GM12878 (cell line): ENCODE results near the gene PAX4. TPM values are rescaled to one million over a fixed set of nuclear protein-coding genes. Genes with fewer than 3 reads are reported as not detected.

ENCODE experiments used
- ATAC-seq: fragments of 200-7000 bp; cut with Tn5 transposase; 3 replicates; pipeline ENCODE4 v1.9.1; 2020; ENCODE audit warnings: mild to moderate bottlenecking, moderate library complexity
- BruUV-seq: library from RNA; stranded (reverse); fragments of 400-500 nt; replicated peaks from 2 replicates; lab custom pipeline; 2021; lab: Mats Ljungman, UMichigan
- CTCF ChIA-PET: fragments of 300-600 bp; sonication (Branson Sonifier 250); formaldehyde crosslinking; extraction: SDS; loops from one replicate; lab custom pipeline; 2021; ENCODE audit warnings: inconsistent platforms; lab: Yijun Ruan, JAX
- POLR2A ChIA-PET: fragments of 350-600 bp; formaldehyde crosslinking; extraction: SDS; loops from one replicate; lab custom pipeline; 2021; ENCODE audit warnings: inconsistent platforms; lab: Charles Lee
- RAD21 ChIA-PET: fragments of 300-600 bp; sonication (Branson Sonifier 250); formaldehyde crosslinking; loops from one replicate; lab custom pipeline; 2023; ENCODE audit warnings: antibody characterized with exemption; ENCODE audit not compliant: unreplicated experiment; lab: Charles Lee
- SMC1A ChIA-PET: fragments of 300-600 bp; sonication (Branson Sonifier 250); formaldehyde crosslinking; loops from one replicate; lab custom pipeline; 2023; ENCODE audit not compliant: unreplicated experiment, uncharacterized antibody; lab: Charles Lee
- DNase-seq: peaks from one replicate; pipeline ENCODE4 v3.0.0-alpha.2; 2011; ENCODE audit warnings: low read depth, low spot score
- FAIRE-seq: peaks from 3 replicates; lab custom pipeline; 2011; peaks lifted over from hg19 to GRCh38; lab: Jason Lieb, UNC
- H2AFZ ChIP-seq: 2 replicates; pipeline ENCODE4 v1.6.0; 2011; ENCODE audit warnings: low read depth, low read length, control low read depth; ENCODE audit not compliant: control insufficient read depth
- H3K27ac ChIP-seq: 2 replicates; pipeline ENCODE4 v1.5.1; 2011; ENCODE audit warnings: control low read depth; ENCODE audit not compliant: control insufficient read depth, insufficient read depth
- H3K27me3 ChIP-seq, 2 experiments: replicated peaks in 1 of 2; 2 replicates each; pipeline versions ENCODE4 v1.6.0 to v1.6.1; 2011; ENCODE audit warnings: low read length in 1 of 2; ENCODE audit not compliant: control insufficient read depth in 2 of 2, insufficient read depth in 2 of 2
- H3K36me3 ChIP-seq, 2 experiments: 2 replicates each; pipeline ENCODE4 v1.5.1; 2011; ENCODE audit warnings: low read length in 1 of 2; ENCODE audit not compliant: control insufficient read depth in 2 of 2, insufficient read depth in 2 of 2
- H3K4me1 ChIP-seq: 2 replicates; pipeline ENCODE4 v1.6.1; 2011; ENCODE audit warnings: mild to moderate bottlenecking, low read length, moderate library complexity, mixed read lengths; ENCODE audit not compliant: control insufficient read depth, insufficient read depth
- H3K4me2 ChIP-seq: 2 replicates; pipeline ENCODE4 v1.6.0; 2011; ENCODE audit warnings: control low read depth; ENCODE audit not compliant: control insufficient read depth, insufficient read depth
- H3K4me3 ChIP-seq: fragments of 200-600 bp; sonication (generic); 2 replicates; pipeline ENCODE4 v1.5.1; 2016
- H3K79me2 ChIP-seq: 2 replicates; pipeline ENCODE4 v1.6.0; 2011; ENCODE audit warnings: low read length; ENCODE audit not compliant: control insufficient read depth, insufficient read depth
- H3K9ac ChIP-seq: 2 replicates; pipeline ENCODE4 v1.8.0; 2011; ENCODE audit warnings: low read length, control low read depth, mixed read lengths; ENCODE audit not compliant: control insufficient read depth, insufficient read depth
- H3K9me3 ChIP-seq: replicated peaks from 3 replicates; pipeline ENCODE4 v1.5.1; 2011; ENCODE audit warnings: mild to moderate bottlenecking, low read length; ENCODE audit not compliant: control insufficient read depth, insufficient read depth
- H4K20me1 ChIP-seq: 2 replicates; pipeline ENCODE4 v1.6.0; 2011; ENCODE audit not compliant: control insufficient read depth, insufficient read depth
- DPF2 ChIP-seq: fragments of 450-650 bp; IDR thresholded peaks from 2 replicates; pipeline ENCODE4 v1.6.1; 2017; ENCODE audit warnings: mild to moderate bottlenecking
- HDAC6 ChIP-seq: fragments of 200-600 bp; sonication (generic); IDR thresholded peaks from one replicate; pipeline ENCODE4 v1.8.0; 2017; ENCODE audit warnings: antibody characterized with exemption; ENCODE audit not compliant: unreplicated experiment
- HSF1 ChIP-seq: fragments of 150-350 bp; IDR thresholded peaks from 2 replicates; pipeline ENCODE4 v1.6.1; 2014; ENCODE audit warnings: mild to moderate bottlenecking, low read depth, low read length
- IRF4 ChIP-seq: IDR thresholded peaks from 2 replicates; pipeline ENCODE4 v1.6.1; 2011; ENCODE audit warnings: low read depth, low read length
- RELA ChIP-seq: fragments of 450-650 bp; IDR thresholded peaks from 2 replicates; pipeline ENCODE4 v1.8.0; 2014; ENCODE audit warnings: borderline replicate concordance; ENCODE audit not compliant: partially characterized antibody
- SMAD1 ChIP-seq: fragments of 450-650 bp; IDR thresholded peaks from 2 replicates; pipeline ENCODE4 v1.6.1; 2018; ENCODE audit warnings: mild to moderate bottlenecking, low read depth; ENCODE audit not compliant: partially characterized antibody
- SUZ12 ChIP-seq: fragments of 200-600 bp; sonication (generic); IDR thresholded peaks from one replicate; pipeline ENCODE4 v1.6.1; 2018; ENCODE audit warnings: antibody characterized with exemption, mild to moderate bottlenecking; ENCODE audit not compliant: unreplicated experiment
- ZSCAN29 ChIP-seq: fragments of 450-650 bp; IDR thresholded peaks from 2 replicates; pipeline ENCODE4 v1.6.1; 2017; ENCODE audit warnings: mild to moderate bottlenecking, moderate library complexity
- WGBS: methylation state at CpG from one replicate; pipeline ENCODE4 v1.1.6; 2016; ENCODE audit warnings: low lambda C conversion rate; ENCODE audit not compliant: insufficient replicate concordance, insufficient coverage; ENCODE audit errors: missing lambda C conversion rate; 5-methylcytosine and 5-hydroxymethylcytosine counted together
- in situ Hi-C: fragments of 300-500 bp; cut with MboI; formaldehyde crosslinking; loops from 9 replicates; pipeline ENCODE4 v1.14.3; 2018; ENCODE audit warnings: mixed read lengths
- intact Hi-C: fragments of 100-400 bp; cut with micrococcal nuclease; formaldehyde crosslinking; loops from one replicate; pipeline ENCODE4 v1.14.2; 2022; ENCODE audit not compliant: unreplicated experiment
- polyA plus RNA-seq, 11 experiments: library from polyadenylated mRNA; depleted of rRNA in 4 of 11; unstranded in 6 of 11; stranded (reverse) in 5 of 11; fragments of >200 nt; fragmentation: Nextera tagmentation in 4 of 11; fragmentation: Illumina TruSeq in 1 of 11; extraction: Ambion mirVana in 4 of 11; extraction: Trizol in 1 of 11; gene quantifications; 1 replicate in 1 of 11; 2 replicates in 10 of 11; pipeline versions ENCODE4 v1.2.1 to v1.2.3, GENCODE V29; 2011 to 2016; ENCODE audit warnings: inconsistent platforms in 2 of 11, missing spikeins in 2 of 11, low read depth in 1 of 11
- total RNA-seq, 4 experiments: library from RNA; depleted of rRNA in 3 of 4; stranded (reverse); fragments of >200 nt in 3 of 4; fragmentation: Illumina TruSeq in 1 of 4; extraction: Trizol in 1 of 4; gene quantifications; 2 replicates each; pipeline versions ENCODE4 v1.2.1 to v1.2.3, GENCODE V29; 2013 to 2021

PAX4 gene
- total and polyA plus RNA-seq, 10 of the 15 experiments (the other 5 are each of a cell fraction or from before 2014, with no cell fraction given): 0.27 TPM; not detected in 9

GRCh38 chr7:127657500-127657899 is 39.6 kb upstream of the PAX4 start:
- Histone ChIP-seq H3K27me3 (no peaks in the 10 kb centered on the region), H2AFZ (no peak overlapping the region), H3K9me3 (no peaks in the 10 kb centered on the region), H3K79me2 (peaks cover 98% of the 10 kb centered on the region), H3K9ac (no peak overlapping the region), H3K27ac (no peak overlapping the region), H3K4me2 (no peak overlapping the region), H4K20me1 (peaks cover 5% of the 10 kb centered on the region; the same call in 1 of the 2 replicates), H3K4me1 (peaks cover 8% of the 10 kb centered on the region), H3K36me3 (peaks cover 3 to 29% of the 10 kb centered on the region in 2 experiments; a peak in 3 of 4 replicates), H3K4me3 (no peak overlapping the region)
- FAIRE-seq (no peak), DNase-seq (no peak), ATAC-seq (no peak)
- WGBS: 81% methylated on average over 3 of the region's 3 CpGs
- CTCF ChIA-PET: interaction anchor here (1.2 kb wide), 1 partner anchor 69 kb away, joined by 3 read pairs; no protein-coding TSS in a partner anchor
- TF ChIP-seq HSF1: no peak
- no peak for TF ChIP-seq SUZ12
- TF ChIP-seq HDAC6: no peak
- no peak for TF ChIP-seq IRF4
- TF ChIP-seq ZSCAN29: no peak
- no peak for TF ChIP-seq RELA
- TF ChIP-seq DPF2: no peak
- no peak for TF ChIP-seq SMAD1
- in situ Hi-C loops (no loop called here), intact Hi-C loops (no loop called here)
- POLR2A ChIA-PET: no interaction called here
- BruUV-seq: no TSS peak
- RAD21 ChIA-PET: interaction anchor here (1.1 kb wide), 1 partner anchor 552 kb away, joined by 3 read pairs; no protein-coding TSS in a partner anchor
- SMC1A ChIA-PET: interaction anchor here (1.4 to 1.9 kb wide), 2 partner anchors 17 to 20 kb away, joined by 4 to 5 read pairs; no protein-coding TSS in a partner anchor
